GM19372 (cell line): Measurements from ENCODE around the gene CMIP.

Source experiments
- ATAC-seq: cut with Tn5 transposase; IDR thresholded peaks from one replicate; pipeline ENCODE4 v1.9.1; 2021; ENCODE audit warnings: mild to moderate bottlenecking, low read depth, moderate library complexity; ENCODE audit not compliant: unreplicated experiment

The CMIP gene

DNA sequence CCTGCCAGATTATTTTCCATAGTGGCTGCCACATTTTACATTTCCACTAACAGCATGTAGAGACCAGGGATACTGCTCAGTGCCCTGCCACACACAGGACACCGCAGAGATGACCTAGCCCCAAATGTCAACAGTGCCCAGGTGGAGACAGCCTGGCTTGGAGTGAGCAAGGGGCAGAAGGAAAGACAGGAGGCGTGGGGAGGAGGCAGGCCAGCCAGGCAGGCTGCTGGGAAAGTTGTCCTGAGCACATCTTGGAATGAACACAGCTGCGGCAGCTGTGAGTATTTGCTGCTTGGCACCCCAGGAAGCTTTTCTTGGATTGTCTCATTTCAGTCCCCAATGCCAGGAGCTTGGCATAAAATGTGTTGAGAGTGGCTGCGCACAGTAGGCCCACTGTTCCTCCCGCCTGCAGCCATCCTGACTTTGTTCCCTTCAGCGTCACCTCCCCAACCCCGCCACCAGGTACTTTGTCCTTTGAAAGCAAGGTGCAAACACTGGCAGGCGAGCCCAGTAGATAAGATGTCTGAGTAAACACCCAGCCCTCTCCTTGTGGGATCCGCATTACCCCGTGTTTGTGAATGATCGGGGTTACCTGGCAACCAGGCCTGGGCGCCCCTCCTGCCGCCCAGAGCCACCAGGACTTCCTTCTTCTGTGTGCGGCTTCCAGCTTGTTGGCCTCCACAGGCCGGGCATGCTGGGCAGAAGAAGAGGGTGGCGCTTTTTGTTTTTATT, 114.0 kb downstream of the CMIP start:
- no peak for ATAC-seq

DNA sequence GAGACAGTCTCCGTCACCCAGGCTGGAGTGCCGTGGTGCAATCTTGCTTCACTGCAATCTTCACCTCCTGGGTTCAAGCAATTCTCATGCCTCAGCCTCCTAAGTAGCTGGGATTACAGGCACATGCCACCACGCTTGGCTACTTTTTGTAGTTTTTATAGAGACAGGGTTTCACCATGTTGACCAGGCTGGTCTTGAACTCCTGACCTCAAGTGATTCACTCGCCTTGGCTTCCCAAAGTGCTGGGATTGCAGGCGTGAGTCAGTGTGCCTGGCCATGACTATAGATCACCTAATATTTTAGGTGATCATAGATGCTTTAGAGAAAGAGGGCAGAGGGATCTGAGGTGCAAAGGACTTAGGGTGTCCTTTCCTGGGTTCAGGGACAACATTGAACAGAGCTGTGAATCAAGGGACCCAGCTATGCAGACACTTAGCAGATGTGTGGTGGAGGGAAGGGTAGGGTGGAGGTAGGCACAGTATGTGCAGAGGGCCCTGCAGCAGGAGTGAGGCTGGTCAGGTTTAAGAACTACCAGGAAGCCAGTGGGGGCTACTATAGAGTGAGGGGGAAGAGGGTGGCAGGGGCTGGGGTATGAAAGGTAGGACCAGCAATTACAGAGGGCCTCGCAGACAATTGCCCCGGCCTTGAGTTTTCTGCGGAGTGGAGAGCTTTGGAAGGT, 116.5 kb downstream of the CMIP start:
- no peak for ATAC-seq

DNA sequence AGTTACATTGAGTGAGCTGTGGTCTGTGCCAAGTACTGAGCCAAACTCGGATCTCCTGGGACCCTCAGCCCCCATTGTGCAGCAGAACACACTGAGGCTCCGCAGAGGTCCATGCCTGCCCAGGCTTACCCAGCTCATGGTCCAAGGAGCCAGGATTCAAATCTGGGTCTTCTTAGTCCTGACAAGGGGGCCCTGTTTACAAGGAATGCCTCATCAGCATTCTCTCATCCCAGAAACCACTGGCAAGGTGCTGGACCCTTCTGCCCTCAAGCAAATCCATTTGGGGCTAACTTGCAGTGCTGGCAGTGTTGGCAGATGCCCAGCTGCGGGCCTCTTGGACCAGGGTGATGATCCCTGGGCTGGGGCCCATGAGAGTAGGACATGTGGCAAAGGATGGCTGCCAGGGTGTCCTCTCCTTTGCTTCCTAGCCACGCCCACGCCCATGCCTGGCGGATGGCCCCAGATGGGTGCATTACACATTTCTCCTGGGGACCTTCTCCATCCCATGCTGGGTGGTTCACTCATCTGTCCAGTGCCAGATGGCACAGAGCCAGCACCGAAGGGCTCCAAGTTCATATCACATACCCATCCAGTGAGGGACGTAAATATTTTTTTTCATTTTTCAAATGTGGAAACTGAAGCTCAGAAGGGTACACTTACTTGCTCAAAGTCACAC, 117.7 kb downstream of the CMIP start:
- ATAC-seq, result no peak

DNA sequence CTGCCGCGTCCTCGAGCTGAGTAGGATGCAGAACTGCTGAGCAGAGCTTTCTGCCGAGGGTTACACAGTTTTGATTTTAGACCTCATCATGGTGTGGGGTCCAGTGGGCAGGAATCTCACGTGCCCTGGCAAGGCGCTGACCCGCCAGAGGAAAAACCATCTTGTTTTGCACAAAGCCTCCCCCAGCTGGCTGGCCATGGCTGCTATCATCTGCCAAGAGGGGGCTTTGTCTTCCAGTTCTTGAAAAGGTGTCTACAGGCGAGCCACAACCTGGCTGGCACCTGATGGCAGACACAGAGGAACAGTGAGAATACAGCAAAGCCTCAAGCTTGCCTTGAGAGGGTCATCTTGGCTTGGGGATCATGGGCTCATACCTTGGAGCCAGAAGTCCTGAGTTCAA, 118.3 kb downstream of the CMIP start:
- ATAC-seq, result no peak

DNA sequence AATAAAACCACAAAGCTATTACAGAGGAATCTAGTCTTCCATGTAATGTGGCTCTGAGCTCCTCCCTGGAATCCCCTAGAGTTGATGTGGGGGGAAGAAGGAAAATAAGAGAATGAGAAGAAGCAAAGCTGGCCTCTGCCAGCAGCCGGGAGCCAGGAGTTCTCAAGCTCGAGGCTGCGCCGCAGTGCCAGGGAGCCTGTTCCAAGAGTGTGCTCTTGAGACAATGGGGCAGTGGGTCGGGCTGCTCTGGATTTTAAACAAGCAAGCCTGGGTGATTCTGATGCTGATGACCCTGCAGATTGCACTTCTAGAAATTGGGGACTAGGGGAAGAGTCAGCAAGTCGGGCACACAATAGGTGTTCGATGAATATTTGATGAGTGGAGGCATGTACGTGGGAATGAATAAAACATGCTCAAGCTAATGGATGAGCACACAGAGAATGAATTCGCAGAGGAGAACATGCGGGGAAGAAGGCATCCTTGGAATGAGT, 119.9 kb downstream of the CMIP start:
- no peak for ATAC-seq

DNA sequence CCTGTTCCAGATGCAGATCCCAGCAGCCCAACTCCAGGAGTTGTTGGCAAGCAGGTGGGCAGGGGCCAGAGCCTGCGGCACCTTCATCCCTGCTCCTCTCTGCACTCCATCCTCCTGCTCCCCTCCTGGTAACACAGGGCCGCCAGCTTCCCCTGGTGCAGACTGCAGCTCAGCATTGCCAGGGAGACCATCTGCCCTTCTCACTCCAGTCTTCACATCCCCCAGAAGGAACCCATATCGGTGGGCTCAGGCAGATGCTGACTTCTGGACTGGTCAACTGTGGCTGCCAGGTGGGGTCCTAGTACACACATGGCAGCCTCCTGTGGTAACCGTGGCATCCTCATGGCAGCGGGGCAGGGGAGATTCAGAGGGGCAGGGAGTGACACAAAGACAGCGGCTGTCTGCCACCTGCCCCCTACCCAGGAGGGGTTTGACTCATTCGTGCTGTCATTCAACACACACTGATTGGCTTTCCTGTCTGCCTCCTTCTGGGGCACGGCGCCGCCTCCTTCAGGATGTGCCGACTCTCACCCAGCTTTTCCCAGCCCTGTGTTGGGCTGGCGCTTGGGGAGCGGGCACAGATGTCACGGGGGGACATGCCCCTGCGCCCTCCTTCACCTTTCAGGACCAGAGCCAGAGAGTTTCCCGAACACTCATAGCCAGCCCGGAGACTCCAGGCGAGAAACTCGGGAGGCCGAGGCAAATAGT, 120.9 kb downstream of the CMIP start:
- no peak for ATAC-seq

DNA sequence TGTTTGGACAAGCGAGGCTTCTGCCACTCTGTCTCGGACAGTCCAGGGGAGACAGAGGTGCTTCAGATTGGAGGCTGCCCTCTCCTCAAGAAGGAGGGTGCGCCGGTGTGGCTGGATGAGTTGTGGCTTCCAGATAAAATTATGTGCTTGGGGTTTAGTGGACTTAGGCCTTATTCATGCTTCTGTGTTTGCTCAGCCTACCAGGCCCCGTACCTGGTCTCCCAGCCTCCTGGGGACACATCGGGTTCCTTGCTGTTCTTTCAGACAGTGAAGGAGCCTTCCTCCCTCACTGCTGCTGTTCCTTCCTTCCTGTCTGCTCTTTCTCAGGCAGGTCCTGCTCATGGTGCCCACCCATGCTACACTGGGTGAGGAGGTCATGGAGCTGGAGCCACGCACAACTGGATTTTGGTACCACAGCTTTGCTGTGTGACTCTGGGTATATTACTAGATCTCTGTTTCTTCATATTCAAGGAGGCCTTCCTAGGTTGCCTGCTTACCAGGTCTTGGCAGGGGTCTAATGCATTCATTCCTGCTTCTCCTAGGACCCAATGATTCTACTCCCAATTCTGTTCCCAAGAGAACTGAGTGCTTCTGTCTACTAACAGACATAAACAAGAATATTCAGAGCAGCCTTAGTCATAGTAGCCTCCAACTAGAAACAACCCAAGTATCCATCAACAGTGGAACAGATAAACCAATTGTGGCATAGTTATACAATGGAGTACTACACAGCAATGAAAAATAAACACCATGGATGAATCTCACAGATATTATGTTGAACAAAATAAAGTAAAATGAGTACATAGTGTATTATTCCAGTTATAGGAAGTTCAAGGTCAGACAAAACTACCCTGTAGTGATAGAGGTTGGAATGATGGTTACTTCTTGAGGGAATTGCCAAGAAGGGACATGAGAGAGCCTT, 121.7 kb downstream of the CMIP start:
- no peak for ATAC-seq

DNA sequence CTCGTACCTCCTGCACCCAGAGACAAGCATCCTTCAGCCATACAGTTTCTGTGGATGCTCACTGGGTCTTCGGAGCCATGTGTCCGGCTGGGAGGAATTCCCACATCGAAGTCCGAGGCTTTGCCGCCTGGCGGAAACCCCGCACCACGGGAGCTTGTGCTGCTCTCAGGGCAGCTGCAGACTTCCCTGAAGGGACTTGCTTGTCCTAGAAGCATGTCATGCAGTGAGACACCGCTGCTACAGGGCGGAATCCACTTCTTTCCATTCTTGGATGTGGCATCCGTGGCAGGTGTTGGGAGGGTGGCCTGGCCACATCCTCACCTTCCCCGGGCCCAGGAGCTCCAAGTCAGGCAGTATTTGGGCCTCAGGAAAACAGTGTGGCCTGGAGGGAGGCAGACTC, 122.5 kb downstream of the CMIP start:
- no peak for ATAC-seq

DNA sequence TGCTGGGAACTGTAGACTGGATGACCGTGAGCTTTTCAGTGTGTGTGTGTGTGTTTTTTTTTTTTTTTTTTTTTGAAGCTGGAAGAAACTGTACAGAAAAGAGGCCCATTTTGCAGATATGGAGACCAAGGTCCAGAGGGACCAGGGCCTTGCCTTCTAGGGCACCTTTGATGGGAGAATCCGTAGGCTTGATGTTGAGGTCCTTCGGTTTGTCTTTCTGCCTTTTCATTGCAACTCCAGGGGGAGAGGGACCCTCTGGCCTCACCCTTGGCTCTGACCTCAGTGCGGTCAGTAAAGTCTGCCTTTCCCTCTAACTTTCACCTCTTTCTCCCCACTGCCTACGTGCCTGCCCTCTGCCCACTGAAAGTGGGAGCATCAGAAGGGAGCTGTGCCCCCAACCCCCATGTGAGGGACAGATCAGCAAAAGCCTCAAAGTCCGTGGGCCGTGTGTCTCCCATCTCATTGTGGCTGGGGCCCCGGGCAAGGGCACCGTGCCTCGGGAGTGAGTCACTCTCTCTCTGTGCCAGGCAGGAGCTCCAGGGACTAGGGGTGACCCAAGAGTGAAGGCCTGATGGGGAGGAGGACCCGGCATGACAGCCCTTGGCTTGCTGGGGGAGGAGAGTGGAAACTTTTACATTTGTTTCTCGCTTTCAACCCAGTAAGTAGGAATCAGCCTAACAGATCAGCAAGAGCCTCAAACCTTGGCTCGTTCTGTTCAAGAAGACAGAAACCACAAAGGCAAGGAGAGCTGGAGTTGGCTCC, 123.6 kb downstream of the CMIP start:
- no peak for ATAC-seq

DNA sequence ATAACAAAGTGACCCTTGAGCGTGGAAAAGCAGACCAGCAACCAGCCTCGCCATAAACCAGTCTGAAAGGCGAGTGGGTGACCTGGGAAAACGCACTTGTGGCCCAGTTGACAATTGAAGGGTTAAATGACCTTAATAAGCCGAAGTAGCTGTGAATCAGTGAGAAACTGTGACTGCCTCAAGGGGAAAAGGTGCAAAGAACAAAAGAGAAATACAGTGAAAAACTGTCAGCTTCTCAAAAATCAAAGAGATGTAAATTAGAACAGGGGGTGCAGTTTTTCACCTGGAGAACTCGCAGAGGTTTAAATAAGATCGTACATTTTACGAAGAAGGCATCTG, 124.1 kb downstream of the CMIP start:
- ATAC-seq, result no peak

DNA sequence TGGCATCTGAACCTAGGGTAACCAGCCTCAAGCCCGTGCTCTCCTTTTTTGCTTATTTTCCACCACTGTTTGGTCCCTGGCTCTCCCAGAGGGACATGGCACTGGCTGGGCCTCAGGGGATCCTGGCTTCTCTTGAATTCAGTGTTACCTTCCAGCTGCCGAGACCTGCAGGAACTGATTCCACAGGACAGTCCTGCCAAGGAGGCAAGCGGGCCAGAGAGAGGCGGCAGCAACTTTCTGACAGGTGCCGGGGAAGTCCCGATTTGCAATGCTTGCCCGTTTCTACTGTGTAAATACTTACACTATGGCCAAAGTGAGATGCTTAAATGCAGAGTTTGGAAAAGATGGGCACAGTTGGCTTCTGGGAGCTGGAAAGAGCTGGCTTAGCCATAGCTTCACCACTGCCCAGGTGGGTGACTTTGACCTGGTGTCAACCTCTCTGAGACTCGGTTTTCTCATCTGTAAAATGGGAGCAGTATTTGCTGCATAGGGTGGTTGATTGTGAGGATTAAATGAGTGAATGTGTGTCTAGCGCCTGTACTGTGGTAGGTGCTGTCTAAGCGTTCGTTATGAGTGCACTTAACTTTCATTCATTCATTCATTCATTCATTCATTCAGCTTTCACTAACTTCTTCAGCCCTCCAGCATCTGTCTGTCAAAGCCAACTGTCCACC, 124.9 kb downstream of the CMIP start:
- ATAC-seq, result no peak

DNA sequence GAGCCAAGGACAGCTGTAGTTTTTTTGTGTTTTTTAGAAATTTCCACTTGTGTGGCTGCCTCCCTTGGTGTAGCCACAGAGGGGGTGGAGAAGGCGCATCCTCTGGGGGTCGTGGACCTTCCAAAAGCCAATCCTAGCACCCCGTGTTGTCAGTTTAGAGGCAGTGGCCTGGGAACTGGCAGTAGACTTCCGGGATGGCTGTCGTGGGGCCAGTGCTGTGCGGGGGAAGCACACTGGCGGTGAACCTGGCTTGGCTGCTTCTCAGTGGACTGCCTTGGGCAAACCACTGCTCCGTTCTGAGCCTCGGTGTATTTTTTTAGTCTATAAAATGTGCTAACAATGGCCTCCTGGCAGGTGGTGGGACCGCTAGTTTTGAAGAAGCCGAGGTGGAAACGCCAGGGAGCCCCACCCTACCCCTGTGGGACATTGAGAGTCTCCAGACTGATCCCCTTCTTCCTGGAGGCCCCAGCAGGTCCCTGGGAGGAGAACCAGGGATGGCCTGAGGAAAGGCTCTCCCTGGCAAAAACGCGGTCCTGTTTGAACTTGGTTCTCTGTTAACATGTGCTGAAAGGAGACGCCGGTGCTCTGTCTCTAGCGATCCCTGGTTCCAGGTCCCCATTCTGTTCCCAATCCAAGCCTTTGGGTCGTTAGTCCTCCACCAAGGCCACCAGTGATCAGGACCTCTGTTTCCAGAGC, 125.7 kb downstream of the CMIP start:
- no peak for ATAC-seq

DNA sequence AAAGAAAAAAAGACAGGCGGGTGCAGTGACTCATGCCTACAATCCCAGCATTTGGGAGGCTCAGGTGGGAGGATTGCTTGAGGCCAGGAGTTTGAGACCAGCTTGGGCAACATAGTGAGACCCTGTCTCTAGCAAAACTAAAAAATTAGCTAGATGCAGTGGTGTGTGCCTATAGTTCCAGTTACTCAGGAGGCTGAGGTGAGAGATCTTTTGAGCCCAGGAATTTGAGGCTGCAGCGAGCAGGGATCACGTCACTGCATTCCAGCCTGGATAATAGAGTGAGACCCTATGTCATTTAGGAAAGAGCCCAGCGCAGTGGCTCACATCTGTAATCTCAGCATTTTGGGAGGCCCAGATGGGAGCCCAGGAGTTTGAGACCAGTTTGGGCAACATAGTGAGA, 126.6 kb downstream of the CMIP start:
- no peak for ATAC-seq

DNA sequence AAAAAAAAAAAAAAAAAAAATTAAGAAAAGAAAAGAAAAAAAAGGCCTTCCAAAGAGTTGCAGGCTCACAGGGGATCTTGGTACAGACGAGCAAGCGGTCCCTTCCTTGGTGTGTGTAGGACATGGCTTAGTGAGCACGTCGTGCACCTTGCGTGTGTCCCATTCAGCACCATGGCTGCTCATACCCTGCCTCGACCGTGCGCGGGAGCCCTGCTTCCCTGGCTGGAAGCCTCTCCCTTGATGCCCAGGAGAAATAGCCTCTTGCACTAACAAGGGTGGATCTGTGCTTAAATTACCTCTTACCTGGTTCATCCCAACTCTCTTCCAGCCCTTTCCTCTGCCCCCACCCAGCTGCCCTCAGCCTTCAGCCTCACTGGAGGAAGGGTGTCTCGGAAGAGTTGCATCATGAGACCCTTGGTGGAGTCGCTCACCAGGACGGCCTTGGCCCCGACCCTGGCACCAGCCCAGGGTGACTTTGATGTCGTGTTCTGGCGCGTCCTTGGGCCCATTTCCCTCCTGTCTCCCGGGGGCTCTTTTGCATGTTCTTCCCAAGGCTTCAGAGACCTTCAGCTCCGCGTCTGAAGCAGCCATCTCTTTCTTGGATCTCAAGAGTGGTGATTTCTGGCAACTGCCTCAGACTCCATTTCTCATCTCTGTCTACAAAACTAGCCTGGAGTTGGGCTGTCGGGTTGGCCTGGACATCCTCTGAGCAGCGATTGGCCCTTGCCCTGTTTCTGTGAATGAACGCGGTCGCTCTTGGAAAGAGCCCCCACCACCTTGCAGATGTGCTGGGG, 127.2 kb downstream of the CMIP start:
- ATAC-seq, result no peak

DNA sequence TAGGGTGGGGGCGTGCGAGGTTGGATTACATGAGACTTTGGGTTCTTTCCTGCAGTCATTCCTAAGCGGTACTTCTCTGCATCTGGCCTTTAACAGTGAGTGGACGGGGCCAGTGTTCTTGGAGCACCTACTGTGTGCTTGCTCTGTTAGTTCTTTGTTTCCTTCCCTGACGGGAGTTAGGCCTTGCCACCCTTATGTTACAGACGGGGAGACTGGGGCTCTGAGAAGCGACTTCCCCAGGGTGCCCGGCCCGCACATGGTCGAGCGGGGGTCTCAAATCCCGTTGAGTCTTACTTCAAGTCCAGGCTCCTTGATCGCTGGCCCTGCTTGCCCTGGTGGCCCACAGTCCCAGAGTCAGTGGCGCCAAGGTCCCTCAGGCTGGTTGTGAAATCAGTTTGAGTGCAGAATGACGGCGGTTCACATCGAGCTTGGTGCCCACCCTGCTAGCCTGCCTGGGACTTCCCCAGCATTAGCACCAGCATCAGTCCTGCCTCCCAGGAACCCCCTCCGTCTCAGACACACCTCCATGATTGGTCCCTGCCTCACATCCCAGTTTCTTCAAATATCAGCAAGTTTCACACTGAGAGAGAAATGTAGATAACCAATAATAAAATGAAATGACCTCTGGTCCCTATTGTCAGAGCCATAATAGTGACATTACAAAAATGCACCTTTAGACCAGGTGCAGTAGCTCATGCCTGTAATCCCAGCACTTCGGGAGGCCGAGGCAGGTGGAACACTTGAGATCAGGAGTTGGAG, 128.0 kb downstream of the CMIP start:
- no peak for ATAC-seq

DNA sequence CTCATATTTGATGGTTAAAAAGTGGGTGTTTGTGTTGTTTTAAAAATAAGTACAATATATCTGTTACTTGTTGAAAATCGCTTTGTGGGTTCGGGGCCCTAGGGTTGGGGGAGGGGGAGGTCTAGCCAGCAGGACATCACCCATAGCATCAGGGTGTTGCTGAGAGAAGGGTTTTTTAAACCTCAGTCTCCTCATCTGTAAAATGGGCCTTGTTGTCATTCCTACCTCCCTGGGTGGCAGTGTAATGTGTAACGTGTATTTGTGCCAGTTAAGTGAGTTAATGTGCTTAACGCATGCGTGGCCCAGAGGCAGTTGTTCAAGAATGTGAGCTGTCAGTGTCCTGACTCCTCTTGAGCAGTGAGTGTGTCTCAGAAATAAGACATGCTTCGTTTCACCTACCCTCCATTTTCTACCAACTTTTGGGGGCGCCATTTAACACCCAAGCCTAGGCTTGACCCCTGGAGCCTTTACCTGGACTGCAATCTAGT, 129.0 kb downstream of the CMIP start:
- ATAC-seq, result no peak

DNA sequence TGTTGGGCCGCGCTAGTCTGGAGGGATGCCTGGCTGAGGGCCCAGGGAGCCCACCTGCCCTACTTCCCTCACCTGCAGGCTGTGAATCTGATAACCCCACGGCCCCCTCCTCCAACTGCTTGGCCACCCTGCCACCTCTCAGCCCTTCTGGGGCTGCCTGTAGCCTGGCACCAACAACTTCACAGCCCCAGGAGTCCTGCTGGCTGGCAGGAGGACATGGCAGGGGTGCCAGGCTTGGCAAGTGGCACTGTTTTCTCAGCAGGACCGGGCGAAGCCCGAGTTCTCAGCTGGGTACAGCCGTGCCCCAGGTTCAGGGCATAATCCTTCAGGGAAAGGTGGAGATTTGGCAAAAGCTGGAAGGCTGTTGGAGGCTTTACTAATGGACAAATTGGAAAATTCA, 129.6 kb downstream of the CMIP start:
- ATAC-seq, result no peak
